Astrocyte (in vitro differentiated cells and primary cell): Measurements from ENCODE around the gene LTBP3.
"Not testable (repeated sequence)": the region's sequence is repeated elsewhere in the genome, so short reads cannot be mapped to it uniquely, and the experiment has no call there.

Experiments
- CTCF ChIP-seq: IDR thresholded peaks from 2 replicates; pipeline ENCODE4 v1.5.1; 2011; ENCODE audit warnings: low read depth, mild to moderate bottlenecking, inconsistent platforms, low read length, moderate library complexity; ENCODE audit not compliant: insufficient read depth
- EZH2 ChIP-seq: IDR thresholded peaks from 2 replicates; pipeline ENCODE4 v1.6.1; 2012; ENCODE audit warnings: mild to moderate bottlenecking, low read length, inconsistent platforms; ENCODE audit not compliant: insufficient read depth

GRCh38 chr11:65564879-65565559 is 6.9 kb upstream of the LTBP3 start:
- TF ChIP-seq CTCF, EZH2: not testable (repeated sequence)
